GM23338 (cell line): ENCODE measurements around the gene GLRA1.

ENCODE experiments used
- CREB1 ChIP-seq: fragments of 250-450 bp; sonication (Bioruptor Pico); IDR thresholded peaks from 2 replicates; pipeline ENCODE4 v1.5.0; 2020; ENCODE audit warnings: low read depth, mild to moderate bottlenecking, moderate library complexity
- CTCF ChIP-seq, 2 experiments: fragments of 200-600 bp in 1 of 2; sonication (generic) in 1 of 2; conservative IDR thresholded peaks; 2 replicates each; pipeline versions ENCODE4 v1.5.1 to v1.6.1; 2016 to 2017; ENCODE audit warnings: antibody characterized with exemption in 2 of 2, low read depth in 2 of 2, mild to moderate bottlenecking in 2 of 2, moderate library complexity in 1 of 2
- ETS1 ChIP-seq: IDR thresholded peaks from 2 replicates; pipeline ENCODE4 v1.6.1; 2016; ENCODE audit warnings: antibody characterized with exemption
- EZH2 ChIP-seq: fragments of 200-600 bp; sonication (generic); IDR thresholded peaks from one replicate; pipeline ENCODE4 v1.8.0; 2017; ENCODE audit warnings: antibody characterized with exemption, mild to moderate bottlenecking, low read depth; ENCODE audit not compliant: unreplicated experiment
- EZH2phosphoT487 ChIP-seq: fragments of 200-600 bp; sonication (generic); IDR thresholded peaks from one replicate; pipeline ENCODE4 v1.8.1; 2018; ENCODE audit warnings: antibody characterized with exemption; ENCODE audit not compliant: unreplicated experiment
- JUNB ChIP-seq: IDR thresholded peaks from one replicate; pipeline ENCODE4 v1.6.1; 2016; ENCODE audit warnings: antibody characterized with exemption; ENCODE audit not compliant: unreplicated experiment
- REST ChIP-seq: IDR thresholded peaks from one replicate; pipeline ENCODE4 v1.6.1; 2018; ENCODE audit warnings: antibody characterized with exemption; ENCODE audit not compliant: unreplicated experiment

GRCh38 chr5:151784141-151784540 lies 140.5 kb downstream of the GLRA1 start:
- TF ChIP-seq ETS1 (no peak), CTCF (conservative IDR thresholded peaks at IDR 0.05; ENCODE audit: low read depth in 2 of 2) (no peak), EZH2 (no peak), REST (no peak), CREB1 (CRISPR knock-in tag) (no peak), JUNB (no peak), EZH2phosphoT487 (no peak)
